ENCODE results near the gene OCIAD2. TPM values are rescaled to one million over a fixed set of nuclear protein-coding genes. Genes with fewer than 3 reads are reported as not detected.

OCIAD2 gene
- total RNA-seq, 4 donors from 2014 or later: 4.4 to 71.7 (median 30.3) TPM

- no peaks in the 10 kb centered on the region for H3K36me3 ChIP-seq
- 50 to 80% methylated on average over 1 of the region's 1 CpG for WGBS, 2 donors (ENCODE audit: low coverage in 1 of 2)
- peaks cover 0 to 11% (median 0%) of the 10 kb centered on the region in 4 donors for H3K4me1 ChIP-seq
- intact Hi-C loops (cut with DNase I; ENCODE audit: low total_unique reads): no loop called here
- no peak overlapping the region for H3K27ac ChIP-seq
- TF ChIP-seq, protein P1, sequence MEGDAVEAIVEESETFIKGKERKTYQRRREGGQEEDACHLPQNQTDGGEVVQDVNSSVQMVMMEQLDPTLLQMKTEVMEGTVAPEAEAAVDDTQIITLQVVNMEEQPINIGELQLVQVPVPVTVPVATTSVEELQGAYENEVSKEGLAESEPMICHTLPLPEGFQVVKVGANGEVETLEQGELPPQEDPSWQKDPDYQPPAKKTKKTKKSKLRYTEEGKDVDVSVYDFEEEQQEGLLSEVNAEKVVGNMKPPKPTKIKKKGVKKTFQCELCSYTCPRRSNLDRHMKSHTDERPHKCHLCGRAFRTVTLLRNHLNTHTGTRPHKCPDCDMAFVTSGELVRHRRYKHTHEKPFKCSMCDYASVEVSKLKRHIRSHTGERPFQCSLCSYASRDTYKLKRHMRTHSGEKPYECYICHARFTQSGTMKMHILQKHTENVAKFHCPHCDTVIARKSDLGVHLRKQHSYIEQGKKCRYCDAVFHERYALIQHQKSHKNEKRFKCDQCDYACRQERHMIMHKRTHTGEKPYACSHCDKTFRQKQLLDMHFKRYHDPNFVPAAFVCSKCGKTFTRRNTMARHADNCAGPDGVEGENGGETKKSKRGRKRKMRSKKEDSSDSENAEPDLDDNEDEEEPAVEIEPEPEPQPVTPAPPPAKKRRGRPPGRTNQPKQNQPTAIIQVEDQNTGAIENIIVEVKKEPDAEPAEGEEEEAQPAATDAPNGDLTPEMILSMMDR (IDR thresholded peaks at IDR 0.05): no peak
- TF ChIP-seq POLR2A (IDR thresholded peaks at IDR 0.05) (no peak), POLR2AphosphoS5 (IDR thresholded peaks at IDR 0.05) (no peak), EP300 (IDR thresholded peaks at IDR 0.05; ENCODE audit: low read depth) (no peak)
- no peaks in the 10 kb centered on the region for H3K9me3 ChIP-seq
- no peaks in the 10 kb centered on the region for H3K27me3 ChIP-seq
- in situ Hi-C loops (cut with MboI; ENCODE audit: low pct_ligation_motif_present in 1 of 4, low pct_unique_long_range_greater_than_20kb in 1 of 4, low sequenced_read_pairs in 3 of 4): no loop called here
- DNase-seq: no peak
- no peak overlapping the region for H3K4me3 ChIP-seq
Observed at GRCh38 chr4:48943387-48943786, 36.8 kb upstream of the OCIAD2 start.

GRCh38 chr4:48939785-48940184 is 33.2 kb upstream of the OCIAD2 start:
- Histone ChIP-seq H3K27me3 (no peaks in the 10 kb centered on the region), H3K4me1 (peaks cover 0 to 8% (median 0%) of the 10 kb centered on the region in 4 donors), H3K9me3 (no peaks in the 10 kb centered on the region), H3K27ac (no peak overlapping the region), H3K4me3 (no peak overlapping the region), H3K36me3 (no peaks in the 10 kb centered on the region)
- intact Hi-C loops (cut with DNase I; ENCODE audit: low total_unique reads) (no loop called here), in situ Hi-C loops (cut with MboI; ENCODE audit: low pct_ligation_motif_present in 1 of 4, low pct_unique_long_range_greater_than_20kb in 1 of 4, low sequenced_read_pairs in 3 of 4) (no loop called here)
- TF ChIP-seq POLR2AphosphoS5 (IDR thresholded peaks at IDR 0.05) (no peak), EP300 (IDR thresholded peaks at IDR 0.05; ENCODE audit: low read depth) (no peak), POLR2A (IDR thresholded peaks at IDR 0.05) (no peak)
- TF ChIP-seq, protein P1 (IDR thresholded peaks at IDR 0.05): no peak
- DNase-seq: no peak

- Histone ChIP-seq H3K4me3 (no peak overlapping the region), H3K36me3 (no peaks in the 10 kb centered on the region), H3K27ac (no peak overlapping the region), H3K9me3 (no peaks in the 10 kb centered on the region), H3K27me3 (no peaks in the 10 kb centered on the region), H3K4me1 (no peaks in the 10 kb centered on the region)
- intact Hi-C loops (cut with DNase I; ENCODE audit: low total_unique reads): no loop called here
- in situ Hi-C loops (cut with MboI; ENCODE audit: low pct_ligation_motif_present in 1 of 4, low pct_unique_long_range_greater_than_20kb in 1 of 4, low sequenced_read_pairs in 3 of 4): no loop called here
- TF ChIP-seq POLR2A (IDR thresholded peaks at IDR 0.05) (no peak), EP300 (IDR thresholded peaks at IDR 0.05; ENCODE audit: low read depth) (no peak), POLR2AphosphoS5 (IDR thresholded peaks at IDR 0.05) (no peak)
- TF ChIP-seq, protein P1 (IDR thresholded peaks at IDR 0.05): no peak
- 29 to 83% methylated on average over 1 to 3 of the region's 3 CpGs for WGBS, 2 donors (ENCODE audit: low coverage in 1 of 2)
- no peak for DNase-seq
Observed at GRCh38 chr4:48938831-48939230, 32.3 kb upstream of the OCIAD2 start.

DNA sequence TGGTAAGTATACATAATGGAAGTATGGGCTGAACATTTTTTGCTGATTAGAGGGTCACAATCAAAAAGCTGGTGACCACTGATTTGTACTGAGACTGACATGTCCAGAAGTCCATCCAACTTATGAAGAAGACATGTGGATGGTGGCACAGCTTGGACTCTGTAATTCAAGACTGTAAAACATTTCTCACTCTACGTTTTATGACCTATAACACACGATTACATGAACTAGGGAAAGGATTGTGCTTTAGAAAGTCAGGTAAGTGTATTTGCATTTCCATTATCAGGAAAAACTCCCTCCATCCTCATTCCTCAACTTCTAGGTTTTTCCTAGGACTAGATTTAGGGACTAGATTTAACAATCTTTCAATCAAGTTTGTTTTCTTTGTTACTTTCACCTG is 30.5 kb upstream of the OCIAD2 start:
- in situ Hi-C loops (cut with MboI; ENCODE audit: low pct_ligation_motif_present in 1 of 4, low pct_unique_long_range_greater_than_20kb in 1 of 4, low sequenced_read_pairs in 3 of 4) (no loop called here), intact Hi-C loops (cut with DNase I; ENCODE audit: low total_unique reads) (no loop called here)
- Histone ChIP-seq H3K4me1 (no peaks in the 10 kb centered on the region), H3K4me3 (no peak overlapping the region), H3K9me3 (no peaks in the 10 kb centered on the region), H3K36me3 (no peaks in the 10 kb centered on the region), H3K27ac (no peak overlapping the region), H3K27me3 (no peaks in the 10 kb centered on the region)
- no peak for DNase-seq
- TF ChIP-seq POLR2A (IDR thresholded peaks at IDR 0.05): no peak
- 53 to 82% methylated on average over 2 of the region's 2 CpGs for WGBS, 2 donors (ENCODE audit: low coverage in 1 of 2)

DNA sequence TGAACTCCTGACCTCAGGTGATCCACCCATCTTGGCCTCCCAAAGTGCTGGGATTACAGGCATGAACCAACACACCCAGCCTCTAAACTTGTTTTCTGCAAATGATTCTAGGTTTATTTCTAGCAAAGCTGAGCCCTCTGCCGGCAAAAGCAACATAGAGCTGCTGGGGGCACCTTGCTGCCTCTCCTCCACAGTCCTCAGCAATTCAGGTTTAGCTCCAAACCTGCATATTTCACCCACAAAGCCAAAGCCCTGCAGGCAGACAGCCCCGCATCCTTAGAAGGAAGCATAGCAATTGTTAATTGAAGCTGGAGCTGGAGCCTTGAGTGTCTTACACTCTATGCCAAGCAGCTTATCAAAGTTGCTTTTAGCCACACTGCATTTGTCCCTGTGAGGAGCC is 24.9 kb upstream of the OCIAD2 start:
- DNase-seq: no peak
- intact Hi-C loops (cut with DNase I; ENCODE audit: low total_unique reads) (no loop called here), in situ Hi-C loops (cut with MboI; ENCODE audit: low pct_ligation_motif_present in 1 of 4, low pct_unique_long_range_greater_than_20kb in 1 of 4, low sequenced_read_pairs in 3 of 4) (no loop called here)
- no peak for TF ChIP-seq POLR2A (IDR thresholded peaks at IDR 0.05)
- TF ChIP-seq, protein P1 (IDR thresholded peaks at IDR 0.05): no peak
- no peak for TF ChIP-seq POLR2AphosphoS5 (IDR thresholded peaks at IDR 0.05)
- TF ChIP-seq EP300 (IDR thresholded peaks at IDR 0.05; ENCODE audit: low read depth): no peak
- 87% methylated on average over 2 of the region's 2 CpGs; no CpG with 5 or more reads in 1 of the 2 donors for WGBS, 2 donors (ENCODE audit: low coverage in 1 of 2)
- H3K36me3 ChIP-seq: no peaks in the 10 kb centered on the region
- H3K9me3 ChIP-seq: no peaks in the 10 kb centered on the region
- H3K4me1 ChIP-seq: no peaks in the 10 kb centered on the region
- H3K4me3 ChIP-seq: no peak overlapping the region
- H3K27me3 ChIP-seq: no peaks in the 10 kb centered on the region
- H3K27ac ChIP-seq: no peak overlapping the region
